Transverse colon (tissue), 4 donors: ENCODE results near the gene CLIC5.

Experiments
- CTCF ChIP-seq, 5 experiments: fragments of 200-600 bp in 3 of 5; fragments of 450-650 bp in 2 of 5; sonication (generic) in 3 of 5; IDR thresholded peaks; 1 replicate in 2 of 5; 2 replicates in 3 of 5; pipeline ENCODE4 v1.5.1; 2016 to 2017; ENCODE audit warnings: antibody characterized with exemption in 5 of 5, inconsistent platforms in 3 of 5, mild to moderate bottlenecking in 2 of 5, moderate library complexity in 1 of 5
- EP300 ChIP-seq: sonication (generic); formaldehyde crosslinking; IDR thresholded peaks from one replicate; pipeline ENCODE4 v1.6.1; 2017; ENCODE audit warnings: antibody characterized with exemption, low read depth
- POLR2A ChIP-seq: fragments of 450-650 bp; IDR thresholded peaks from one replicate; pipeline ENCODE4 v1.6.1; 2016; ENCODE audit warnings: antibody characterized with exemption, mild to moderate bottlenecking, moderate library complexity
- POLR2AphosphoS5 ChIP-seq, 3 donors: sonication (generic); formaldehyde crosslinking; IDR thresholded peaks; one replicate each; pipeline ENCODE4 v1.6.1; 2016; ENCODE audit warnings: antibody characterized with exemption in 3 of 3

- TF ChIP-seq EP300 (no peak), CTCF (IDR thresholded peaks at IDR 0.05) (no peak), POLR2AphosphoS5 (IDR thresholded peaks at IDR 0.05) (no peak), POLR2A (no peak)
Observed at GRCh38 chr6:46029602-46030001, 13.9 kb upstream of the CLIC5 start.
